ENCODE data around the gene DENND1A.

DNA sequence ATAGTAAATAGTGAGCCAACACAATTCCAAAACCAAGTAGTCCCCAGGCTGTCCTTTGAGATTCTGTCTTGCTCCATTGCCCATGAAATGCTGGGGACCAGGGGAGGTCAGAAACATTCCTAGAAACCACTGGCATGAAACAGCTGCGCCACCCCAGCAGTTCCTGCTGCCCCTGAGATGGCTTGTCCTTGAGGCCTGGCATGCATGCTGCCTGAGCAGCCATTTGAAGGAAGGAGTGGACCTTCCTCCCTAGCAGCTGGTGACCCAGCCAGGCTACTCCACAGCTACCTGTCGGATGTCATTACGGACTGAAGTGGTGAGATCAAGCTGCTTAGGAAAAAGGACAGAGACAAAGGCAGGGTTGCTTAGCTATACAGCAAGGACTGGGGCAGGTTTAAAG lies 260.6 kb downstream of the DENND1A start:
- TF ChIP-seq CTCF (IDR thresholded peaks at IDR 0.05) (no peak), POLR2A (IDR thresholded peaks at IDR 0.05) (no peak), EP300 (IDR thresholded peaks at IDR 0.05) (no peak), POLR2AphosphoS5 (IDR thresholded peaks at IDR 0.05) (no peak)
